NCI-H82 treated with DMSO at 0.1 percent for 48 hours (cell line): Measurements from ENCODE around the gene ZNF474.
A peak's percentile ranks its signal among the peaks of the same experiment; 100 is the strongest.

ENCODE experiments used
- DNase-seq: peaks from one replicate; lab custom pipeline; 2025; ENCODE audit not compliant: unreplicated experiment; lab: John Stamatoyannopoulos, UW

The ZNF474 gene

GRCh38 chr5:122114501-122114900 lies 14.8 kb upstream of the ZNF474 start:
- no peak for DNase-seq

GRCh38 chr5:122118356-122118948 lies 10.9 kb upstream of the ZNF474 start:
- no peak for DNase-seq

GRCh38 chr5:122119205-122119604 lies 10.1 kb upstream of the ZNF474 start:
- no peak for DNase-seq

DNA sequence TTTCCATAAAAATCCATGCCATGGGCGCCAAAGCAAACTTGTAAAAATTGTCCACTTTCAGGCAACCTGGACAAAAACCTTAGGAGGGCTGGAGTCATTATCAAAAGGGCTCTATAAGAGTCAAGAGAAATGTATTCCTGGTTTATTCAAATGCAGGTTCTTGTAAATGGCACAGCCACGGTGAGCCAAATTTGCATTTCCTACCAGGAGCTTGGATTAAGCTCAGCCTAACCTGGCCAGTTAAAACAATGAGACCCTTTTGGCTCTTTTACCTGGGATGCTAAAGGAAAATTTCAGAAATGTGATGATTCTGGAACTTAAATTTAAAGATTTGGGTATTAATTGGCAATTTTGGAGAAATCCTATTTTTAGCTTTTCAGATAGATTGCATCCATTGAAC lies 8.9 kb upstream of the ZNF474 start:
- DNase-seq, result no peak

GRCh38 chr5:122120957-122121356 lies 8.4 kb upstream of the ZNF474 start:
- DNase-seq, result no peak

DNA sequence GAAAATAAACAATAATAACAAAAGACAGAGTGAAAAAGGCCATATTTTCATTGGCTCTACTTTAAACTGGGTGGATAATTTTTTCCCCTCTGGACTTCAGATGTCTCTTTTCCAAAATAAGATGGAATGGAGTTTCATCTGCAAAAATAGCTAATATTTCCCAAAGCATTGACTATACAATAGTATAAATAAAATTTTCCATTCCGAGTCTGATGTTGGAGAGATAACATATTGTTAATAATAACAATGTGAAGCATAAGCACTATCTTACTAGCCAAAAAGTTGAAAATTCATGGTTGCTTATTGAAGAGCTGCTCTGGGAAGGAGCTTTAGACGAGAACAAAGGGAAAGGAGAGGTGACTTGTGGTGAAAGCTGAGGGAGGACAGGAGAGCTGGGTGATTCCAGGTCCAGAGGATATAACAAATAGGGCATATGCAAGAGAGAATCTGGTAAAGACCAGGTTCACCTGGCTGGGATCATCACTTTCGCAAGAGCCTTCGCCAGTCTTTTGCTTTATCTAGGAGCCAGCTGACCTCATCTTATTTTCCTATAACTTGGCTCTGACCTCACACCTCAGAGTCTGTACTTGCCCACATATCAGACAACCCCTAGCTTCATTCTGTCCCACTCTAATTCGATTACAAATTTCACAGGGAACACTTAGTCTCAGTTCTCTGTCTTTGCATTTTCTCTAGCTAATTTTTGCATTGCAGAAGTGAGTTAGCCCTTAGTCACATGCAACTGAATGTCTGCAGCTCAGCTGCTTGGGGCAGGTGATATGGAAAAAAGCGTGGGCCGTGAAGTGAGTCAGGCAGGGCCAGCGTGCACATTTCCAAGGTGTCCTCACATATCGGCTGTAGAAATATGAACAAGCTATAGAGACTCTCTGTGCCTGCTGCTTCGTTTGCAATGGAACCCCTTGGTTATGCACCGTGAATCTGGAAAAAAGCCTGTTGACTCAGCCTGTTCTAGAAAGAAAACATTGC lies 7.6 kb upstream of the ZNF474 start:
- DNase-seq, result no peak

- no peak for DNase-seq
Measured at GRCh38 chr5:122124766-122125165, 4.6 kb upstream of the ZNF474 start.

DNA sequence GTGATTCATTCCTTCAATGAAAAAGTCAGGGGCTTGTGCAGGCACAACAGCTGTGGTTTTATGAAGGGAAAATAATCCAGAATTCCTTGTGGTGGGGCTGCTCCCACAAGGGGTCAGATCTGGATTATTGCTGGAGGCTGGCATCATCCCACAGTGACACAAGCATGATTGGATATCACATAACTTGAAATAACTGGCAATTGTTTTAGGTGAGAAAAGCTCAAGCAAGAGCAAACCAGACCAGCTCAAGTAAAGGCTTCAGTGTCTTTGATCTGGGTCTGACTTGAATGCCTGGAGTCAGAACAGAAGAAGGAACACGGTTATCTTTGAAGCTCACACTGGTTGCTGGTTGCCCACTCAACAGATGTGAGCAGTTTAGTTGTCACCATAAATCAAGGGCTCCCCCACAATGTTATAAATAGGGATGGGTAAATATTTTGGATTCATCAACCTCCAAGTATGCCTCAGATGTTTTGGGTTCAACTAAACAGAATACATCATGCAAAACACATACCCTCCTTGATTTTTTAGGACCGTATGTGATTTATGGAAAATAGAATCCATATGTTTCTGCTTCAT lies 3.1 kb upstream of the ZNF474 start:
- no peak for DNase-seq

DNA sequence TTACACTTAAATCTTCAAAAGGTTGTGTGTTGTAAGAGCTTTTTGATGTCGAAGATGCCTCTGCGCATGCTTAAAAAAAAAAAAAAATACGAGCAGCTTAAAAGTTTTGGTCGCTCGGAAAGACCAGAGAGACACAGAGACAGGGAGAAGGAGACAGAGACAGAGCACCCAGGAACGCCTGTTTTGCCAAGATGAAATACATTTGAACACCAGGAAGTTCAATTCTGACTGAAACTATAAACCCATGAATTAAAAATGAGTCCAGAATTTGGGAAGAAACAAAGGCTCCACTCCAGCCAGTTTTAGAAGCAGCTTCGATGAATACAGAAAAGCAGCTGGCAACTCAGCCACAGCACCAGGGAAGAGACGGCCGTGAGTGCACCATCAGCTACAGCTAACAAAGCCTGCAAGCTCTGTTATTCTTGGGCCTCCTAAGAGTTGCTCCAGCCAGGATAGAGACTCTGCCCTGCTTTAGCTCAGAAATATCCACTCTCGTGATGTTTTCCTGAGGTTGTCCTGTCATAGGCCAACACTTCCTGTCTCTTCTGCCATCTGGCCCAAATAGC lies 2.5 kb upstream of the ZNF474 start:
- DNase-seq, result no peak

DNA sequence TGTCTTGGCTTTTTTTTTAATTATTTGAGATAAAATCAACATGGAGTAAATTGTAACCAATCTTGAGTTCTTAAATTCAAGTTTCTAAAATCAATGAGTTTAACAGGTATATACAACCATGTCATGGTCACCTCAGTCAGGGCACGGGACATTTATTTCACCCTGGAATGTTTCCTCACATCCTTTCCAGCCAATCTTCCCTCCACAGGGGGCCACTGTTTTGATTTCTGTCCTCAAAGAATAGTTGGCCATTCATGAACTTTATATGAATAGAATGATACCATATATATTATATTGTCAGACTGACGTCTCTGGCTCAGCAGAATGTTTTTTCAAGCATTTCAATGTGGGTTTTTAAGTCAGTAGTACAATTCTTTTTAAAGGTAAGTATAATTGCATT lies 806 bp downstream of the ZNF474 start:
- DNase-seq, result no peak

GRCh38 chr5:122137702-122138101 lies 8.4 kb downstream of the ZNF474 start:
- DNase-seq, result no peak

DNA sequence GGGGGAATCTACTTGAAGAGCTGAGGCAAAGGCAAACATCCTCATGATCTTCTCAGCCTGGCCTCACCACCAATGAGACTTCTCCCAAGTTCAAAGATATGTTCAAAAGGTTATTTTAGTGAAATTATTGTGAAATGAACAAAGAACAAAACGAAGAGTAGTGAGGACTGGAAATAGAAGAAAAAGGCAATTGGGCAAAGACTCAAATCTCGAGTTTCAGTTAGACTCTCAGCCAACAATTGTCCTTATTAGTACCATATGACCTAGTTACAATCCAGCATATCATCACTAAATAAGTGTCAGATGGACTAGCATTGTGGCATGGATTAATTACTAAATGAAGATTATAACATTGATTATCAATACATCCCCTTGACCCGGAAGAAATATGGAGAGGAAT lies 9.0 kb downstream of the ZNF474 start:
- DNase-seq, result no peak

DNA sequence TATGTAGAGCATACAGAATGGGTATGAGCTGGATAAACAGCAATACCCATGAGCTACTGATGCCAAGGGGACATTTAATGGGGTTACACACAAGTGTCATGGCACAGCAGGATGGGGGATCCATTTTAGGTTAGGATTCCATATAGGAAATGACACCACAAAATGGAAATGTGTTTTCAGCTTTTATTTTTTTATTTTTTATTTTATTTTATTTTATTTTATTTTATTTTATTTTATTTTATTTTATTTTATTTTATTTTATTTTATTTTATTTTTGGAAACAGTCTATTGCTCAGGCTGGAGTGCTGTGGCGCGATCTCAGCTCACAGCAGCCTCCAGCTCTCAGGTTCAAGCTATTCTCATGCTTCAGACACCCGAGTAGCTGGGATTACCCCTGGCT lies 11.6 kb downstream of the ZNF474 start:
- no peak for DNase-seq

- no peak for DNase-seq
Measured at GRCh38 chr5:122141751-122142150, 12.4 kb downstream of the ZNF474 start.

DNA sequence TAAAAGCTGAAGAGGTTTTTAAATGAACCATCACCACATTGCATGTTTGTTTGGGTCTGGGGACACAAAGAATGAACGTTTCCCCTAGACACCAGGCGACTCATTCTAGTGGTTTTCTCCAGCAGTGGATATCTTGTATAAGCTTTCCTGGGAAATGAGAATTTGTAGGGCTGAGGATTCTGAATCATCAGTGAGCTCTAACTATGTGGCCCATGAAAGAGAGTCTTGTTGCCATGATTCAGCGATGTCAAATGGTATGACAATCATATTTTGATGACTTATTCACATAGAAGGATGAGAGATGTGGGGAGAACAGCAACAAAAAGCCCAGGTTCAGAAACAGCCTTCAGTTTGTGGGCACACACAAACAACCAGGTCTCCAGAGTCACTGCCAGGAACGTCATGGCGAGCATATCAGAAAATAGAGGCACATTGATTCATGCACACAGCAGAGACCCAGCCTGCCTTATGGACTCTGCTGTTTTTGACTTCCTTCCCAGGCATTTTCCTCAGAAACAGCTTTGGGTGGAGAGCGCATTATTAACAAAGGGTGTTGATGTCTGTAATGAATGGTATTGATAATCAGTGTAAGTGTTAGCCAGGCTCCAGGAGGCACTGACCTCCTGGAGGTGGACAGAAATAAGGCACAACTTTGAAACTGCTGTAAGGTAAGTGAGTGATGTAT lies 13.3 kb downstream of the ZNF474 start:
- no peak for DNase-seq

GRCh38 chr5:122144236-122144635 lies 14.9 kb downstream of the ZNF474 start:
- DNase-seq, result no peak

DNA sequence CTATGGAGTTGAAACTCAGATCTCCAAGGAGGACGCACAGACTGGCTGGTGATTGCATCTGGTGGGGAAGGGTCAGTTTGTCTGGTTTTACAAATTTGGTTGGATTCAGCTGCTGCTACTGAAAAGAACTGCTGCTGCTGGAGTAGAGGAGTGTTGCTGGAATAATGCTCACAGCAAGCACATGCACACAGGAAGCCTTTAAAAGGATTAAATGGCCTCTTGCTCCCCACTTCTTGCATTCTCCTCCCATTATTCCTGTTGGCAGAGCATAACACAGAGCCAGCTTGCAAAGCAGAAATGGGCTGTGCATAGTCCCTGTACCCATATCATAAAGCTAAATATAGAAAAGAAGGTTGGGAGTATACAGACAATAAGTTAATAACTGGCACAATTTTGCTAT lies 16.6 kb downstream of the ZNF474 start:
- DNase-seq, result peak; percentile 37

- DNase-seq, result peak; percentile 71
Measured at GRCh38 chr5:122149321-122150090, 20.2 kb downstream of the ZNF474 start.

- no peak for DNase-seq
Measured at GRCh38 chr5:122150215-122150614, 20.9 kb downstream of the ZNF474 start.

DNA sequence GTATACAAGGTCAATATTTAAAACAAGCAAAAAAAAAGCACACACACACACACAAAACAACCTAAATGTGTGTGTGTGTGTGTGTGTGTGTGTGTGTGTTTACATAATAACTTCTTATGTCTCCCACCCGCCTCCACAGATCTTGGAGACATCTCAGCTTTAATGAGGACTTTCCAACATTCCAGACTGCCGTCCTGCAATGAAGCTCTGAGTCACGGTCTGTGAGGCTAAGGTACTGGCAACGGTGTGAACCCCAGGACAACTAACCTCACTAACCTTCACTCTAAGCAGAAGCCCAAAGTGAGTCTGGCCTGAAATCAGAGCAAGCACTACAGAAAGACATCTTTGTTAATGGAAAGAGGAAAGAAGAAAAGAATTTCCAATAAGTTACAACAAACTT lies 22.3 kb downstream of the ZNF474 start:
- DNase-seq, result no peak
